ENCODE data around the gene CASQ2.

The CASQ2 gene

DNA sequence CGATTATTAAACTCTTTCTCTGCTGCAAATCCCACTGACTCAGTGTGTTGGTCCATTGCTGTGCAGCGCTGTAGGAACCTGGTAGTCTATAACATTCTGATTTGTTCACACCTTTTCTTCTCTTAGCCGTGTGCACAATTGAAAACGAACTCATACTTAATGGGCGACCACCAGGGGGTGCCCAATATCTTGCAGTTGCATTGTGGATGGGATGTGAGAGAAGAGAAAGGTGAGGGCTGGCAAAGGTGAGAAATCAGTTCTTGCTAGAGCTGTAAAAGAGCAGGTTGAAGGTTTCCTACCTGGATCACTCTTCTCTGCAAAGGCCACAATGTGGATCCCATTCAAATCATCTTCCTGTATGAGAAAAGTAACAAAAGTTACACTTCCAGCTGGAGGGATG lies 51.0 kb downstream of the CASQ2 start:
- no peak overlapping the region for H3K4me3 ChIP-seq (ENCODE audit: low read length in 2 of 2)
- no peak overlapping the region for H3K23ac ChIP-seq (ENCODE audit: low read depth, low read length, poor library complexity)
- H3K4me1 ChIP-seq (ENCODE audit: control insufficient read depth in 2 of 2, insufficient read depth in 1 of 2, low read depth in 1 of 2, low read length in 2 of 2): no peaks in the 10 kb centered on the region
- no peaks in the 10 kb centered on the region for H3K79me1 ChIP-seq (ENCODE audit: low read depth, low read length)
- no peak overlapping the region for H3K4ac ChIP-seq (ENCODE audit: low read length)
- H2BK12ac ChIP-seq (ENCODE audit: low read length): no peak overlapping the region
- H2BK120ac ChIP-seq (ENCODE audit: low read depth, low read length): no peak overlapping the region
- no peak overlapping the region for H2AK5ac ChIP-seq (ENCODE audit: low read depth, low read length)
- no peak overlapping the region for H4K8ac ChIP-seq (ENCODE audit: low read depth, low read length)
- no peak overlapping the region for H3K27ac ChIP-seq (replicated peaks; ENCODE audit: low read length)
- no peak overlapping the region for H3K18ac ChIP-seq (ENCODE audit: low read length)
- no peak overlapping the region for H3K9ac ChIP-seq (ENCODE audit: low read depth, low read length, poor library complexity)
- no peak overlapping the region for H4K91ac ChIP-seq (ENCODE audit: low read depth, low read length, poor library complexity)
- H2BK5ac ChIP-seq (ENCODE audit: low read length): no peak overlapping the region
- H3K4me2 ChIP-seq (ENCODE audit: insufficient read depth, low read length, poor library complexity, severe bottlenecking): no peak overlapping the region
- no CpG with 5 or more reads among the region's 5 CpGs for WGBS, 2 donors (ENCODE audit: extremely low coverage in 2 of 2, insufficient read length in 2 of 2, insufficient replicate concordance in 1 of 2)
- no peak overlapping the region for H3K14ac ChIP-seq (ENCODE audit: low read length)
- no peaks in the 10 kb centered on the region for H3K9me3 ChIP-seq (replicated peaks in 1 of 2; ENCODE audit: control insufficient read depth in 2 of 2, insufficient read depth in 1 of 2, low read depth in 1 of 2, low read length in 2 of 2)
- no peak overlapping the region for H2AFZ ChIP-seq (ENCODE audit: low read length)
- no peak overlapping the region for H2BK15ac ChIP-seq (ENCODE audit: low read length)
- no peaks in the 10 kb centered on the region for H3K36me3 ChIP-seq (replicated peaks in 1 of 2; ENCODE audit: control insufficient read depth in 2 of 2, insufficient read depth in 2 of 2, low read length in 2 of 2)
- DNase-seq (ENCODE audit: low spot score): no peak
- peaks cover 0 to 18% (median 0%) of the 10 kb centered on the region in 3 experiments for H3K27me3 ChIP-seq (ENCODE audit: control insufficient read depth in 3 of 3, insufficient read depth in 3 of 3, low read depth in 1 of 3, low read length in 3 of 3)

GRCh38 chr1:115714572-115715141 lies 53.9 kb downstream of the CASQ2 start:
- Histone ChIP-seq H3K4me1 (ENCODE audit: control insufficient read depth in 2 of 2, insufficient read depth in 1 of 2, low read depth in 1 of 2, low read length in 2 of 2) (no peaks in the 10 kb centered on the region), H3K27me3 (ENCODE audit: control insufficient read depth in 3 of 3, insufficient read depth in 3 of 3, low read depth in 1 of 3, low read length in 3 of 3) (peaks cover 0 to 25% (median 0%) of the 10 kb centered on the region in 3 experiments), H3K36me3 (replicated peaks in 1 of 2; ENCODE audit: control insufficient read depth in 2 of 2, insufficient read depth in 2 of 2, low read length in 2 of 2) (no peaks in the 10 kb centered on the region), H2BK15ac (ENCODE audit: low read length) (no peak overlapping the region), H3K4ac (ENCODE audit: low read length) (no peak overlapping the region), H4K91ac (ENCODE audit: low read depth, low read length, poor library complexity) (no peak overlapping the region), H4K8ac (ENCODE audit: low read depth, low read length) (no peak overlapping the region), H2BK5ac (ENCODE audit: low read length) (no peak overlapping the region), H3K14ac (ENCODE audit: low read length) (no peak overlapping the region), H3K27ac (replicated peaks; ENCODE audit: low read length) (no peak overlapping the region), H3K79me1 (ENCODE audit: low read depth, low read length) (no peaks in the 10 kb centered on the region), H3K9ac (ENCODE audit: low read depth, low read length, poor library complexity) (no peak overlapping the region), H2BK12ac (ENCODE audit: low read length) (no peak overlapping the region), H3K4me2 (ENCODE audit: insufficient read depth, low read length, poor library complexity, severe bottlenecking) (no peak overlapping the region), H3K23ac (ENCODE audit: low read depth, low read length, poor library complexity) (no peak overlapping the region), H2BK120ac (ENCODE audit: low read depth, low read length) (no peak overlapping the region), H3K9me3 (replicated peaks in 1 of 2; ENCODE audit: control insufficient read depth in 2 of 2, insufficient read depth in 1 of 2, low read depth in 1 of 2, low read length in 2 of 2) (no peaks in the 10 kb centered on the region), H3K4me3 (ENCODE audit: low read length in 2 of 2) (no peak overlapping the region), H2AFZ (ENCODE audit: low read length) (no peak overlapping the region), H2AK5ac (ENCODE audit: low read depth, low read length) (no peak overlapping the region), H3K18ac (ENCODE audit: low read length) (peak overlapping the region; percentile 22)
- no peak for DNase-seq (ENCODE audit: low spot score)
- WGBS, 2 donors (ENCODE audit: extremely low coverage in 2 of 2, insufficient read length in 2 of 2, insufficient replicate concordance in 1 of 2): no CpG with 5 or more reads among the region's 1 CpG

GRCh38 chr1:115713906-115714305 lies 54.6 kb downstream of the CASQ2 start:
- Histone ChIP-seq H3K23ac (ENCODE audit: low read depth, low read length, poor library complexity) (no peak overlapping the region), H3K9ac (ENCODE audit: low read depth, low read length, poor library complexity) (no peak overlapping the region), H2AFZ (ENCODE audit: low read length) (no peak overlapping the region), H3K9me3 (replicated peaks in 1 of 2; ENCODE audit: control insufficient read depth in 2 of 2, insufficient read depth in 1 of 2, low read depth in 1 of 2, low read length in 2 of 2) (no peaks in the 10 kb centered on the region), H4K91ac (ENCODE audit: low read depth, low read length, poor library complexity) (no peak overlapping the region), H2BK120ac (ENCODE audit: low read depth, low read length) (no peak overlapping the region), H2BK12ac (ENCODE audit: low read length) (no peak overlapping the region), H3K4me3 (ENCODE audit: low read length in 2 of 2) (no peak overlapping the region), H3K79me1 (ENCODE audit: low read depth, low read length) (no peaks in the 10 kb centered on the region), H3K27me3 (ENCODE audit: control insufficient read depth in 3 of 3, insufficient read depth in 3 of 3, low read depth in 1 of 3, low read length in 3 of 3) (peaks cover 0 to 21% (median 0%) of the 10 kb centered on the region in 3 experiments), H3K18ac (ENCODE audit: low read length) (no peak overlapping the region), H3K4me1 (ENCODE audit: control insufficient read depth in 2 of 2, insufficient read depth in 1 of 2, low read depth in 1 of 2, low read length in 2 of 2) (no peaks in the 10 kb centered on the region), H2BK5ac (ENCODE audit: low read length) (no peak overlapping the region), H2BK15ac (ENCODE audit: low read length) (no peak overlapping the region), H3K27ac (replicated peaks; ENCODE audit: low read length) (no peak overlapping the region), H2AK5ac (ENCODE audit: low read depth, low read length) (no peak overlapping the region), H3K4me2 (ENCODE audit: insufficient read depth, low read length, poor library complexity, severe bottlenecking) (no peak overlapping the region), H4K8ac (ENCODE audit: low read depth, low read length) (no peak overlapping the region), H3K14ac (ENCODE audit: low read length) (no peak overlapping the region), H3K36me3 (replicated peaks in 1 of 2; ENCODE audit: control insufficient read depth in 2 of 2, insufficient read depth in 2 of 2, low read length in 2 of 2) (no peaks in the 10 kb centered on the region), H3K4ac (ENCODE audit: low read length) (no peak overlapping the region)
- no peak for DNase-seq (ENCODE audit: low spot score)
- no CpG with 5 or more reads among the region's 5 CpGs for WGBS, 2 donors (ENCODE audit: extremely low coverage in 2 of 2, insufficient read length in 2 of 2, insufficient replicate concordance in 1 of 2)

DNA sequence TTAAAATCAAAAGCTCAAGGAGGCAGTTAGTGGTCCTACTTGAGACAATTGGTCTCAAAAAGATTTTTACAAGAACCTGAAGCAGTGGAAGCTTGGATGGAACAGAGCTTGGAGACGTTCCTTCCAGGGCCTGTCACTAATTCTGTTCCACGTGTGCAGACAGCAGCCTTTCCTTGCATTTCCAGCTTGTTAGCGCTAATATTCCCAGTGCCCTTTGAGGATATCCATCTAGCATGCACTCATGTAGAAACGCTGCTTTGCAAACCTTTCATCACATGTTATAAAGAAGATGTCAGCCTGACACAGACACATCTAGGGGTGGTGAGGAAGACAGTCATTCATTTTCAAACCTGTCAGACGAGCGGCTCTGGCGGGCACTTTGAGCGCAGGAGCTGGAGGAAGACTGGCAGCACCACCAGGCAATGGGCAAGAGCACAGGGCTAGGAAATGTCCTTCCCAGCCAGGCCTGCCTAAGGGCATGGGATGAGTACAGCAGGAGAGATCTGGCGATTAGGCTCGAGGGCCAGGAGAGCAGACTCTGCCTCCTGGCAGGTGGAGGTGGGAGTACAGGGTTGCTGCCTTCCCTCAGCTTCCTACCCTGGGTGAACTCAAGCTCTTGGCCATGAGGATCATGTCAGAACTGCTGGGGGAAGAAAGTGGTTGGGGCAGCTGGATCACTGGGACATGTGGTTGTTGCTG lies 55.5 kb downstream of the CASQ2 start:
- no peak overlapping the region for H3K4me2 ChIP-seq (ENCODE audit: insufficient read depth, low read length, poor library complexity, severe bottlenecking)
- no peaks in the 10 kb centered on the region for H3K9me3 ChIP-seq (replicated peaks in 1 of 2; ENCODE audit: control insufficient read depth in 2 of 2, insufficient read depth in 1 of 2, low read depth in 1 of 2, low read length in 2 of 2)
- no peak overlapping the region for H3K23ac ChIP-seq (ENCODE audit: low read depth, low read length, poor library complexity)
- H3K14ac ChIP-seq (ENCODE audit: low read length): no peak overlapping the region
- H3K27me3 ChIP-seq (ENCODE audit: control insufficient read depth in 3 of 3, insufficient read depth in 3 of 3, low read depth in 1 of 3, low read length in 3 of 3): peaks cover 0 to 13% (median 0%) of the 10 kb centered on the region in 3 experiments
- no peak overlapping the region for H4K8ac ChIP-seq (ENCODE audit: low read depth, low read length)
- no peak overlapping the region for H3K4ac ChIP-seq (ENCODE audit: low read length)
- H2BK120ac ChIP-seq (ENCODE audit: low read depth, low read length): no peak overlapping the region
- H3K4me1 ChIP-seq (ENCODE audit: control insufficient read depth in 2 of 2, insufficient read depth in 1 of 2, low read depth in 1 of 2, low read length in 2 of 2): no peaks in the 10 kb centered on the region
- H3K79me1 ChIP-seq (ENCODE audit: low read depth, low read length): no peaks in the 10 kb centered on the region
- no peak overlapping the region for H3K9ac ChIP-seq (ENCODE audit: low read depth, low read length, poor library complexity)
- H4K91ac ChIP-seq (ENCODE audit: low read depth, low read length, poor library complexity): peak overlapping the region; percentile 75
- WGBS, 2 donors (ENCODE audit: extremely low coverage in 2 of 2, insufficient read length in 2 of 2, insufficient replicate concordance in 1 of 2): no CpG with 5 or more reads among the region's 10 CpGs
- no peak overlapping the region for H2BK15ac ChIP-seq (ENCODE audit: low read length)
- H3K4me3 ChIP-seq (ENCODE audit: low read length in 2 of 2): no peak overlapping the region
- no peak overlapping the region for H3K27ac ChIP-seq (replicated peaks; ENCODE audit: low read length)
- H3K36me3 ChIP-seq (replicated peaks in 1 of 2; ENCODE audit: control insufficient read depth in 2 of 2, insufficient read depth in 2 of 2, low read length in 2 of 2): no peaks in the 10 kb centered on the region
- H2BK12ac ChIP-seq (ENCODE audit: low read length): no peak overlapping the region
- H3K18ac ChIP-seq (ENCODE audit: low read length): peak overlapping the region; percentile 61
- DNase-seq (ENCODE audit: low spot score): no peak
- H2BK5ac ChIP-seq (ENCODE audit: low read length): no peak overlapping the region
- no peak overlapping the region for H2AFZ ChIP-seq (ENCODE audit: low read length)
- peak overlapping the region; percentile 67 for H2AK5ac ChIP-seq (ENCODE audit: low read depth, low read length)

All from neuronal stem cell (in vitro differentiated cells).